COLO668 (cell line): ENCODE data around the gene ROM1.
"Not testable (repeated sequence)": the region's sequence is repeated elsewhere in the genome, so short reads cannot be mapped to it uniquely, and the experiment has no call there.

Source experiments
- DNase-seq: peaks from one replicate; lab custom pipeline; 2025; ENCODE audit not compliant: unreplicated experiment; lab: John Stamatoyannopoulos, UW

Gene ROM1

GRCh38 chr11:62607714-62608113 is 5.3 kb upstream of the ROM1 start:
- DNase-seq, result no peak

- DNase-seq, result no peak
These were observed 4.3 kb upstream of the ROM1 start for GRCh38 chr11:62608776-62609175.

- DNase-seq, result no peak
These were observed 2.7 kb upstream of the ROM1 start for GRCh38 chr11:62610403-62610802.

- DNase-seq, result no peak
These were observed 2.0 kb upstream of the ROM1 start for GRCh38 chr11:62610814-62611704.

- peak; percentile 47 for DNase-seq
These were observed 1.2 kb upstream of the ROM1 start for GRCh38 chr11:62611705-62612365.

GRCh38 chr11:62613291-62613778 is 278 bp downstream of the ROM1 start:
- DNase-seq, result no peak

GRCh38 chr11:62614275-62614674 is 1.2 kb downstream of the ROM1 start:
- peak; percentile 28 for DNase-seq

- no peak for DNase-seq
These were observed 2.5 kb downstream of the ROM1 start for GRCh38 chr11:62615521-62615920.

GRCh38 chr11:62616957-62617356 is 3.9 kb downstream of the ROM1 start:
- not testable (repeated sequence) for DNase-seq

GRCh38 chr11:62621027-62621566 is 8.0 kb downstream of the ROM1 start:
- DNase-seq, result no peak

GRCh38 chr11:62621567-62622470 is 8.8 kb downstream of the ROM1 start, which contains the start of gene B3GAT3:
TSS of gene B3GAT3 (minus strand) at chr11:62621986. CDS start at chr11:62621947, 39 bp downstream.
- peak; percentile 99 for DNase-seq

- no peak for DNase-seq
These were observed 9.5 kb downstream of the ROM1 start for GRCh38 chr11:62622476-62623089.

- no peak for DNase-seq
These were observed 14.7 kb downstream of the ROM1 start for GRCh38 chr11:62627713-62628112.

GRCh38 chr11:62632492-62632891 is 19.4 kb downstream of the ROM1 start:
- no peak for DNase-seq

- DNase-seq, result no peak
These were observed 31.2 kb downstream of the ROM1 start for GRCh38 chr11:62644220-62644619.

- no peak for DNase-seq
These were observed 32.6 kb downstream of the ROM1 start for GRCh38 chr11:62645671-62645945.

GRCh38 chr11:62645946-62646824 is 33.1 kb downstream of the ROM1 start, which contains the start of gene GANAB:
TSS of gene GANAB (minus strand) at chr11:62646613. CDS start at chr11:62646599, 14 bp downstream.
- DNase-seq, result peak; percentile 99

GRCh38 chr11:62646825-62647608 is 34.0 kb downstream of the ROM1 start:
- DNase-seq, result no peak

- no peak for DNase-seq
These were observed 34.5 kb downstream of the ROM1 start for GRCh38 chr11:62647609-62648005.
